H1 (cell line): ENCODE results near the gene SPIRE1.

Experiments used
- CEBPB ChIP-seq: IDR thresholded peaks from 2 replicates; pipeline ENCODE4 v1.6.1; 2012; ENCODE audit warnings: low read depth, low read length
- POLR2A ChIP-seq, 2 experiments: IDR thresholded peaks; 1 replicate in 1 of 2; 2 replicates in 1 of 2; pipeline ENCODE4 v1.6.1; 2011; ENCODE audit warnings: low read depth in 2 of 2, low read length in 2 of 2, mild to moderate bottlenecking in 2 of 2; ENCODE audit errors: control extremely low read depth in 1 of 2
- ZNF274 ChIP-seq: IDR thresholded peaks from 2 replicates; pipeline ENCODE4 v1.7.0; 2012; ENCODE audit warnings: low read length, borderline replicate concordance; ENCODE audit errors: extremely low read depth

GRCh38 chr18:12659904-12660605, 2.1 kb upstream of the SPIRE1 start:
- TF ChIP-seq POLR2A (IDR thresholded peaks at IDR 0.05; ENCODE audit: control extremely low read depth in 1 of 2, low read depth in 2 of 2, low read length in 2 of 2), result no peak
- TF ChIP-seq ZNF274, result no peak
- no peak for TF ChIP-seq CEBPB
